NCI-H2227 treated with DMSO at 0.1 percent for 48 hours (cell line): ENCODE measurements around the gene UQCR11.

Source experiments
- DNase-seq: peaks from one replicate; lab custom pipeline; 2025; lab: John Stamatoyannopoulos, UW

The UQCR11 gene

GRCh38 chr19:1634938-1635243, 29.6 kb upstream of the UQCR11 start:
- no peak for DNase-seq

- no peak for DNase-seq
These were observed 29.1 kb upstream of the UQCR11 start for GRCh38 chr19:1634242-1634937.

- DNase-seq: no peak
These were observed 28.1 kb upstream of the UQCR11 start for GRCh38 chr19:1633269-1633826.

- no peak for DNase-seq
These were observed 27.4 kb upstream of the UQCR11 start for GRCh38 chr19:1632462-1633268.

GRCh38 chr19:1631557-1632100, 26.4 kb upstream of the UQCR11 start:
- no peak for DNase-seq

GRCh38 chr19:1630811-1631210, 25.5 kb upstream of the UQCR11 start:
- DNase-seq: no peak

- DNase-seq: no peak
These were observed 24.8 kb upstream of the UQCR11 start for GRCh38 chr19:1630012-1630411.

- DNase-seq: no peak
These were observed 24.1 kb upstream of the UQCR11 start for GRCh38 chr19:1629256-1629808.

GRCh38 chr19:1627194-1627593, 21.9 kb upstream of the UQCR11 start:
- no peak for DNase-seq

GRCh38 chr19:1626417-1627010, 21.3 kb upstream of the UQCR11 start:
- DNase-seq: no peak

GRCh38 chr19:1624458-1624857, 19.2 kb upstream of the UQCR11 start:
- DNase-seq: no peak

- DNase-seq: no peak
These were observed 17.3 kb upstream of the UQCR11 start for GRCh38 chr19:1622541-1622940.

GRCh38 chr19:1622007-1622406, 16.7 kb upstream of the UQCR11 start:
- DNase-seq: no peak

- DNase-seq: no peak
These were observed 16.3 kb upstream of the UQCR11 start for GRCh38 chr19:1621574-1621973.

- DNase-seq: no peak
These were observed 15.8 kb upstream of the UQCR11 start for GRCh38 chr19:1621021-1621420.

GRCh38 chr19:1620502-1620901, 15.2 kb upstream of the UQCR11 start:
- DNase-seq: no peak

- DNase-seq: no peak
These were observed 14.4 kb upstream of the UQCR11 start for GRCh38 chr19:1619703-1620102.

- no peak for DNase-seq
These were observed 13.8 kb upstream of the UQCR11 start for GRCh38 chr19:1619094-1619439.

- no peak for DNase-seq
These were observed 13.2 kb upstream of the UQCR11 start for GRCh38 chr19:1618157-1619093.

- DNase-seq: no peak
These were observed 11.6 kb upstream of the UQCR11 start for GRCh38 chr19:1616875-1617274.

GRCh38 chr19:1616396-1616795, 11.1 kb upstream of the UQCR11 start:
- DNase-seq: no peak
